Activated CD8-positive, alpha-beta memory T cell treated with anti-CD3 and anti-CD28 coated beads for 4 hours (primary cell): ENCODE results near the gene GRIK3.

ENCODE experiments used
- DNase-seq, 2 donors: peaks; one replicate each; pipeline ENCODE4 v3.0.0-alpha.2; 2020; ENCODE audit warnings: low read depth in 2 of 2

Gene GRIK3

DNA sequence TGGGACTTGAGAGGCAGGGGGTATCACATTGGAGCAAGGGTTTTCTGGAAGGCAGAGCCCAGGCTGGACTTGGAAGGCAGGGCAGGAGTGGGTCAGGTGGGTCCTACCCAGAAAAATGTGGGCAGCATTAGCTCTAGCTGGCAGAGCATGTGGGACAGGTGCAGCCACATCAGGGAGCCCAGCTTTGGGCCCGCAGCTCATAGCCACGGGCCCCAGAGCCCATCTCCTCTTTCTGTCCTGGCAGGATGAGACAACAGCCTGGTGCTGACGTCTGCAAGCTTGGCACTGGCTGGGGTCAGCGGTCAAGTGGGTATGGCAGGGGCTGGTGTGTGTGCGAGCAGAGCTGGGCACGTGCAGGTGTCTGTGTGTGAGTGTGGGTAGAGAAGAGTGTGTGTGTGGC, 154.7 kb downstream of the GRIK3 start:
- no peak for DNase-seq

DNA sequence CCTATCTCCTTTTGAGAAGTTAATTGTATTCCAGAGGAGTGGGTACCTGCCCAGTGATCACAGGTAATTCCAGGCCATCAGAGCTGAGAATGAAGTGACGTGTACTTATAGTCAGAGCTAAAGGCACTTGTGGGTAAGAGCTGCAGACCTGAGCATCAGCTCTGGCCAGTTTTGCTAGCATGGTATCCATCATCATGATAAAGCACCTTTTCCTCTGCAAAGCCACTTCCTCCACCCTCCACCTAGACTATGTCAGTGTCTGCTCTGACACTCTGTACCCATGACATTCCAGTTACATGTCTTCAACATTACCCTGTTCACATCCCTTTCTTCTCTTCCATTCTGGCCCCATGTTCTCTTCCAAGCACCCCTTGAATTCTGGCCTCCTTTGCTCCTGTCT, 157.3 kb downstream of the GRIK3 start:
- no peak for DNase-seq

DNA sequence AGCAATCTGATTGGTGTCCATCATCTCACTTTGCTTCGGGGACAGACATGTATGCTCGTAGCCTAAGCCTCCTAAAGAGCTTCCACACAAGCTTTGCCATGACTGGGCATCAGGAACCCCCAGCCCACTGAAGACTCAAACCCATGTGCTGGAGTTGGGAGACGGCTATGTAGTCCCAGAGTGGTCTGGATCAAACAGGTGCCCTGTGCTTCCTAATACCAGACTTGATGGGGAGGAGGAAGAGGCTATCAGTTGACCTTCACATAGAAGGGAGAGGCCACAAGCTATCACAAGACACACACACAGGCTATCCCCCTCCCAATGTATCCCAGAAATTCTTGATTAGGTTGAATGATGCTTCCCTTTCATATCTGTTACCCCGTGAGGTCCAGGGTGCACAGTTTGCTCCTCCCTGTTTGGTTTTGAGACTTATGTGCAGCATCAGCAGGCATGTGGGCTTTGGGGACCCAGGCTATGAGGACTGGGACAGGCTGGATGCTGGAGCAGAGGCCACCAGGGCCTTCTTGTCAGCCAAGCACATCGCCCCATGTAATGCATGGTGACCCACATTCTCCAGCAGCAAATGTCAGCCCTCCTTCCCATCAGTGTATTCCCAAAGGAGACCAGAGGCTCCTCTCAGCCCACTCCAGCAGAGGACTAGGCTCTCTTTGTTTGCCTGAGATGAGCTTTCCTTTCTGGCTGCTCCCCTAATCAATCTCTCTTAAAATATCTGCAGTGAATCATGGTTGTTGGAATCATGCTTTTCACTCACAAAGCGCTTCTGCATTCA, 159.8 kb downstream of the GRIK3 start:
- no peak for DNase-seq

DNA sequence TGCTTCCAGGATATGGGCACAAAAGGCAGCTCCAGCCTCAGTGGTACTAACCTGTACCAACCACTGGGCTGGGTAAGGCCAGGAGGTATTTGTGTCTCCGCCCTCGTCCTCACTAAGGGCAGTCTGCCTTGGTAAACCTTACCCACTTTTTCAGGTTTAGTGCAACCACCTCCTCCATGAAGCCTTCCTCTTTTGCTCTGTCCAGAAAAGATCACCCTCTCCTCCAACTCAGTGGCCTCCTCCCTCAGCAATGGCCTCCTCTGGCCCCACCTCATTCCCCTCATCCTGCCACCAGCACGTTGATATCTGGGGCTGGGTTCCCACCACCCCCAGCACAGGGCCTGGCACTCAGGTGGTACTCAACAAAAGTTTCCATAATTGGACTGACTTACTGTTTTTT, 161.5 kb downstream of the GRIK3 start:
- no peak for DNase-seq

DNA sequence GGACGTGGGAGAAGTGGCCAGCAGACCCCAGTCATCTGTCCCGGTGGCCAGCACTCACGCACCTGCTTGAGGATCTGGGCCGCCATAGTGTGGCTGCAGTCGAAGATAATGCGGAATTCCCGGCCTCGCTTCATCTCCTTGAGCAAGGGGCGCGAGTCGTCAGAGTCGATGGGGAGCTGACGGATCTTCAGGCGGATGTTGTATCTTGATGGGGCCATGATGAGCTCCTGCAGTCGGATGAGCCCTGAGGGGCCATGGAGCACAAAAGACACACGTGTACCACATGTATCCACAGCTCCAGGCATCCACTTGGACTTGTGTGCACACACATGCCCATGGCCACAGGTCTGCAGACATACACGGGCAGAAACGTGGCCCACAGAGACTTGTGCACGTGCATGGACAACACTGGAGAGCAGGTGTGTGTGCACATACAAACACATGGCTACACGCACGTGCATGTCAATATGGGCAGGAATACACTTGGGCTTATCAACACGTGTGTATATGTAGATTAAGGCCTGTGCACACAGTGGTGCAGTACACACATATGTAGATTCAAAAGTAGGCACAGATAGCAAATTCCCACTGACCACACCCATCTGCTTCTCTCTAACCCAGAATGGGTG, 162.1 kb downstream of the GRIK3 start:
- no peak for DNase-seq

DNA sequence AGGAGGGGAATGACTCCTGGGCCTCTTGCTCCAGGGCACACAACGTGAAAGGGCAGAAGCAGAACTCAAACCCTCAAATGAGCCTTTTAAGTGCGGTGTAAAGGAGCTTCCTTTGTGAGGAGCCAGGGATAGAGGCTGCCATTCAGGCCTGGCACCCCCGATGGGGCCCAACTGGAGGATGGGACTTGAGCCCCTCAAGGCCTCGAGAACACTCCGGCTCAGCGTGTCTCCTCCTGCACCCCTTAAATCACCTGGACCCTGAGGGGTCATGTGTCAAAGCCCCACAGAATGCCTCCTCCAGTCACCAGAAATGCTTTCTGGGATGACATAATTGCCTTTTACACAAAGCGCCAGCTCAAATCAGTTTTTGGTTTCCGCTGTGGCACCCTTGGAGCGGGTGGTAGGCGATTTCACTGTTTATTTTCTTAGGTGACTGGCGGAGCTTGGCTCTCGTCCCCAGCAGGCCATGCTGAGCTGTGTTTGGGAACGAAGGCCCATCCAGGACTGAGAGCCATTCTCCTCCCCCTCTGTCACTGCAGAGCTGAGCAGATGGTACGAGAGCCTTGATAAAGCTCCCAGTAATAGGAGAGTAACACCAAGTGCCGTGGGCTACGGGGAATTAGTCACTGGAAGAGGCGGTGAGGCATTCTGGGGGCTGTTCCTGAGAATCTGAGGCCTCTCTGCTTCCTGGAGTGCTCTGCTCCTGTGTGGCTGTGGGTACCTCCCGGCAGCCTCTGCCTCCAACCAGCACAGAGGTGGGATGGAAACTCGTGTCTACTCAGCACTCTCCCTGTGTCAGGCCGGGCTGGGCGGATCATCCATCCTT, 163.0 kb downstream of the GRIK3 start:
- no peak for DNase-seq

DNA sequence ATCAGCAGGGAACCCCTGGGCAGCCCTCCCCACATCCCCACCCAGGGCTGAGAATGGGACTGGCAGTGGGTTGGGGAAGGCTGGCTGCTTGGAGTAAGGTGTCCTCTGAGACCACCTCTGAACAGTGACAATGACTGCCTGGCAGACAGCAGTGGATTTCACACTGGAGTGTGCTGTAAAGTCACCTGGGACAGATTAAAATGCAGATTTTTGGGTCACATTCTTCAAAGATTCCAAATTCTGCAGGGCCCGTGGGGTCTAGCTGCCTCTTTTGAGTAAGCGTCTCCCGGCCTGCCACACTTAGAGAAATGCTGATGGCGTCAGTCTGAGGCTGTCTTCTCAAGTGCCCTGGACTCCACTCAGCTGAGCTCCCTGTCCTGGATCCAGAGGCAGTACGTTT, 164.5 kb downstream of the GRIK3 start:
- DNase-seq = no peak

DNA sequence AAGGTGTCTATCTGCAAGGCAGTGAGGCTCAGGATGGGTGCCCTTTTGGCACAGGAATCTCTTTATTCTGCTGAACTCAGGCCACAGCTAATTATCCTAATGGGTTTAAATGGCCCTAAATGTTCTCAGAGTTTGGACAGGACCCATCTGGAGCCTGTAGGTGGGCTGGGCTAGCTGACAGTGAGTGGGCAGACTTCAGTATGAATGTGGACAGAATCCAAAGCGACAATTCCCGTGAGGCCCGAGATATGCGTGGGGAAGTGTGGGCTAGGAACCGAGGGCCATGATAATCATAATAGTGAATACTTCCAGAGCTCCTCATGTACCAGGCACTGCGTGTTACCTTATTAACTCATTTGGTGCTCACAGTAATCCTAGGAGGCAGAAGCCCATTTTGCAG, 165.3 kb downstream of the GRIK3 start:
- no peak for DNase-seq

DNA sequence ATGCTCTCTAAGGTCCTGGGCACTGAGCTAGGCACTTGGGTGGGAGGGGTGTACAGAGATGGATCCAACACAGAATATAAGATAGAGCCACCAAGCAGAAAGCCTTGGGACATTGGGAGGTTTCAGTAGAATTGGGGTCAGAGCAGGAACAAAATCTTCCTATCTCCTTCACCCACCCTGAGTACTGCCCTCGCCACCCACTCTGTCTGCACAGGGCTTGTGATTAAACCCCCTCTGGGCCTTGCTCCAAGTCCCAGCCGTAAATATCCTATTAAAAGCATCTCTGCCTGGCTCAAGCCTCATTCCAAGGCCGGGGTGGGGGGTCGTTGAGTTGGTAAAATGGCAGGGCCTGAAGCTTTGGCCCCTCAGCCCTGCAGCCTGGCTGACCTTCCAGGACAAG, 166.7 kb downstream of the GRIK3 start:
- no peak for DNase-seq

DNA sequence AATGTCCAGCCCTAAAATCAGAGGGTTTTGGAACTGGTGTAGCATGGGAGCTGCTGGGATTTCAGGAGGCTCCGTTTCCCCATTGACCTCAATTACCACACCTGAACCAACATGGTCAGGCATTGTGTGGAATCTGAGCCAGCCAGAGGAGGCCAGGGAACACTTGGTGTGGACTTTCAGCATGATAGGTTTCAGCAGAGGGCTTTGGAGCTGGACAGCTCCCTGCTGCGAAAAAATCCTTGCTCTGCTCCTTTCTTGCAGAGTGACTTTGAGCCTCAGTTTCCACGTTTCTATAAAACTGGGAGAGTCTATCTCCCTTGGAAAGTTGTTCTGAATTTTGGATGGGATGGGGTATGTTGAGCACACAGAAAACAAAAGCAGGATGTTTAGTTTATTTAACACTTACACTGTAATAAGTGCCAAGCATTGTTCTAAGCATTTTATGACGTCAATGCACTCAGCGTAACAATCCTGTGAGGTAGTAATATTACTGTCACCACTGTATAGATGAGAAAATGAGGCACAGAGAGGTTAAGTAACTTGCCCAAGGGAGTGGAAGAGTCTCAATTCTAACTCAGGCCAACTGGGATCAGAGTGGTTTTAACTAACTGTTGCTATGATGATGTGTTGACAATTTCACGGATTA, 168.0 kb downstream of the GRIK3 start:
- no peak for DNase-seq

DNA sequence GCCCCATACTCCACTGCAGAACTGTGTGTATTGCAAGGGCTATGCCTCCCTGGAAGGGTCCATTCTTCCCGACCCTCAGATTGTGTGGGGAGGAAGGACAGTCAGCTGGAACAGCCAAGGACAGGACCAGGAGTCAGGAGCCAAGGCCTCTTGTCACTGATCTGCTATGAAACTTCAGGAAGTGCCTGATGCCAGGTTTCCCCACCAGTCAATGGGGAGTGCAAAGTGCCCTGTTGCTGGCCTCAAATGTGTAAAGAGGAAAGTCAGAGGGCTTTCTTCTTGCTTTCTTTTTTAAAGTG, 168.8 kb downstream of the GRIK3 start:
- DNase-seq = no peak

DNA sequence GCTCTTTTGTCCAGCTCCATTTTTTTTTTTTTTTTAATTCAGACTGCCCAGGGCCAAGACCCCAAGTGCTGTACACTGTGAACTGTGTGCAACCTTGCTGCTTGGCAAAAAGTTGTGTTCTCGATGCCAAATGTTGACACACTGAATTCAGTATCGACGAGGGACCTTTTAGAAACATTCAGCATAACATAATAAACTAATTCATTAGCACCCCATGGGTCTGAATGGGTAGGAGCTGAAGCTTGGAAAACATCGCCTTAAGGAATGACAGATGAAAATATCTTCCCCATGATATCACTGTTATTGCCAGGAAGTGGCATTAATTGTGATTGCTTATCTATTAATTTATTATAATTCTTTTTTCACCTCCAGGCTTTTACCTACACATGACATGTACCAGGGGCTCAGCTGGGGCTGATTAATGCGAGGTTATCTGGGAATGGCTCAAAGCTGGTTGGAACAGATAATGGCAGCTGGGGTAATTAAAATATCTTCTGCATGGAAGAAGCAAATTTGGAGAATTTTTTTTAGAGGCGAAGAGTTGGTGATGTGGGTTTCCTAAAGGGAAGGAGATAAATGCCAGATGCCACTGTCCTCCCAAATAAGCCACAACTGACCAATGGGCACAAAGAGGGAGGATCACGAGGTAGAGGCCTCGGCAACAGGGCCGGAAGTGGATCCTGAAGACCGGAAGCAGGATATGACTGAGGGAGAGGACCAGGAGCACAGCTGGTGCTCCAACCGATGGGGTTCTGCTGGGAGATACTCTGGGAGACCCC, 169.3 kb downstream of the GRIK3 start:
- no peak for DNase-seq

DNA sequence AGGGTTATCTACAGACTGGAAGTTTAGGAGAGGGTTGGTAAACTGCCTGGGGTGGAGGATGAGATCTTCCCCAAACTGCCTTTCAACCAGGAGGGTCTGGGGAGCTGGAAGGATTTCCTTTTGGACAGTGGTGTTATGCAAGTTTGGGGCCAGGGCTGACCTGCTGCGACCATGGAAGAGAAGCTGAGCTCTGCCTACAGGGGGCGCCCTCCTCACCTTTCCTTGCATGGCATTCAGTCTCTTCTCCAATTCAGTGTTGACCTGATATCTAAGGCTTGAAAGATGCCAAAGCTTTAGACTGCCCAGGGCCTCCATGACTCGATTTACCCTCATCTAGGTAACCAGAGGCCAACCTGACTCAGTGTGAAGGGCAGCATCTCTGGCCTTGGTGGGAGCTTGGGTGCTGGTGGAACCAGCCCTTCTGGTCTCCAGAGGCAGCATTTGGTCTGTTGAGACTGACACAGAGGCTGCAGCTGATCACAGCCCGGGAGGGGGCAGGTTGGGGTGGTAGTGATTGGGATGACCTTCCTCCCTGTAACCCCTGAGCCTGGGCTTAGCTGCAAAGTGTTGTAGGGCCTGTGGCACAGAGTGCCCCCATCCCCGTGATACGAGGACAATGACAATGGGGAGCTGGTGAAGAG, 170.0 kb downstream of the GRIK3 start:
- DNase-seq = no peak

DNA sequence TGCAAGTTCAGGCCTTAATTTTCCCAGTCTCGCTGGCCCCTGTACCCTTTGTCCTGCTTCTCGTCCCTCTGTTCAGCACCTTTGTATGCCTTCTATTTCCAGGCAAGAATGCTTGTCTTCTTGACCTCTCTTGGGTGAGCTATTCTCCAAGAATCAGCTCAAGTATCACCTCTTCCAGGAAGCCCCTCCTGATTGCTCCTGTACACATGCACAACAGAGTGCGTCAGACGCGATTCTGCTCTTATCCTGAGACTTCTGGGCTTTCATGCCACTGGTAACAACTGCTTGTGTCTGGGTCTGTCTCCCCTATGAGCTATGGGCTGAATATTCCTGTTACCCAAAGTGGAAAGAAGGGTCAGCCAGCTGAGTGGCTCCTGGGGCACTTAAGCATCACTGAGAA, 170.8 kb downstream of the GRIK3 start:
- no peak for DNase-seq

DNA sequence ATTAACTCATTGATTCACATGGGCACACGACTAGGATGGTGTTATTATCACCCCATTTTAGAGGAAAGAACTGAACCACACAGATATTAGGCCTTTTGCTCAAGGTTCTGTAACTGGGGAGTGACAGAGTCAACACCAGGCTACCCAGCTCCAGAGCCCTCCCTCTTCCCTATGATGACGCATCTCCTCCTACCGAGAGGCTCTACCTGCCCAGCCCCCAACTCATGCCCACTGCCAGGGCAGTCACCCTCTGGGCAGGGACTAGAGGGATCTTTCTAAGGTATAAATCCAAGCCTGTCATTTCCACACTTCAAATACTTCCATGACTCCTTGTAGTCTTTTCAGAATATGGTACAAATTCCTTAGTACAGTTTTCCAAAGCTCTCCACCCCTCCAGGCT, 171.3 kb downstream of the GRIK3 start:
- no peak for DNase-seq

DNA sequence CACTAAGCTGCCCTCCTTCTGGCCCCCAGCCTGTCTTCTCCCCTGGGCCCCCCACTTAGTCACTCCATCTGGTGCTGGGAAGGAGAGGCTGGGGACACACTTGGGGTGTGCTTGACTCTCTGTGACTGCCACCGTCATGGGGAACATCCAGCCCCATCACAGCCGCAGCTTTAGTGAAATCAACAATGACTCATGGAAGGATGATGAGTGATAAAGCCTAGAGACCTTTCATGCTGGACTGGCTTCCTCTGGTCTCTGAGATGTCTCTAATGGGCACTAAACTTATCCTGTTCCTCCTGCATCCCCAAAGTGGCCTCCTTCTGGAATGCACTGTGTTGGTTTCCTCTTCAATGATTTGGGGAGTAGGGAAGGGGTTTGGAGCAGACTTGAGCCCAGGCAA, 172.9 kb downstream of the GRIK3 start:
- DNase-seq = no peak

DNA sequence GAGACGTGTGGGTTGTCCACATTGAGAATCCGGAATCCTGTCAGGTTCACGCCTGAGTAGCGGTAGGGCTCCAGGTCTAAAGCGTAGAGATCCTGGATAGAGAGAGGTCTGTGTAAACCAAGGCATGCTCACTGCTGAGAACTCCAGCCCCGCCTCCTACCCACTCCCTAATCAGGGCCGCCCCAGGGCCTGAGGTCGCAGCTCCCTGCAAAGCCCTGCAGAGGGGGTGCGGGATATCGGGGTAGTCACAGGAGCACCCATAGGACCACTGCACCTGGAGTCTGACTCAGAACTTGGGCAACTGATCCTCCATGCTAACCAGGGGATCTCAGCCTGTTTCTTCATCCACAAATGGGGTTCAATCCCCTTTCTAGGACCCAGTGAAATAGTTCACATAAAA, 174.4 kb downstream of the GRIK3 start:
- DNase-seq = no peak

DNA sequence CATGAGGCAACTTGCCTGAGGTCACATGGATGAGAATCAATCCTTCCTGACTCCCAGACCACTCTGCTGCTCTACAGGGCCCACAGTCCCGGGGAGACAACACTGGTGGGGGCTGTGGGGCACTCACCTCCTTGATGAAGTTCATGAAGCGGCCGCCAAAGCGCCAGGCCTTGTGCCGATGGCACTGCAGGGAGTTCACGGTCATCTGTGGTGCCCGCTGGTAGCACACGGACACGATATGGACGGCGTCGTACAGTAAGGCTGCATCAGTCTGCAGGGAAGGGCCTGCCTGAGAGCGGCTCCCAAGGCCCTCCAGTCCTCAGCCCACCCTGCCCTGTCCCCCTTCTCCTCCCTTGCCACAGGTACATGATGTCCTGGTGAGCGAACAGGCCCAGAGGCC, 175.3 kb downstream of the GRIK3 start:
- no peak for DNase-seq

DNA sequence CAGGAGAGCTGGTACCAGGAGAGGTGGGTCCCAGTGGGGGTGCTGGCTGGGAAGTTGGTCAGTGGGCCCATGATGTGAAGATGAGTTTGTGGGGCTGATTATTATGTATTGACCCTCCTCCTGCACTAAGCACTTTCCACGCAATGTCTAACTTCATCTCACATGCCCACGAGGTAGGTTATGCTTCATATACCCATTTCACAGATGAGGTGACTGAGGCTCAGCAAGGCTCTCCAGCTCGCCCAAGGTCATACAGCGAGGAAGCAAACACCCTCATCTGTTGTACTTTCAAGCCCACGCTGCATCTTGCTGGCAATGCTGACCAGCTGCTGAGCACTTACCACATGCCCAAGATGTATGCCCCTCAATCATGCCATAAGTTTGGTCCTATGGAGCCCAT, 175.8 kb downstream of the GRIK3 start:
- DNase-seq = no peak

DNA sequence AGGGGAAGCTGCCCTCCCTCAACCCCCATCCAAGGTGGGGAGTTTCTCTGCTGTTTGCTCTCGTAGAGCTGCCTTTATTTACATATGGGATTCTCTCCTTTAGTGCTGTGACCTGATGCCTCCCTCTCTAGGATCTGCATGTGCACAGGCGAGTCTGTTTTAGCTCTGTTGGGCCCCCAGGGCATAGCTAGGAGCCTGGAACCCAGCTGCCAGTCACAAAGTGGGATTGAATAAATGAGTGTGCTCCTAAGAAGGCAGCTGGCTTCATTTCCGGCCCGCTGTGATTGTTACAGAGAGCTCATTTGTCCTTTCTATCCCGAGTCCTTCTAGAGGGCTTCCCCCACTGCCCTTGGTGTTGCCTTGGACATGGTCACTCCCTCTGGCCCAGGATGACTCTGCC, 176.6 kb downstream of the GRIK3 start:
- DNase-seq = no peak
